Renal pelvis (tissue), 4 donors: ENCODE measurements around the gene MAST4. TPM values are rescaled to one million over a fixed set of nuclear protein-coding genes. Genes with fewer than 3 reads are reported as not detected.

Source experiments
- DNase-seq: peaks from one replicate; pipeline ENCODE4 v3.0.0-alpha.2; 2013
- polyA plus RNA-seq, 3 donors: library from polyadenylated mRNA; unstranded; fragments of 120-200 nt; gene quantifications; one replicate each; pipeline ENCODE4 v1.2.1, GENCODE V29; 2013; ENCODE audit not compliant: insufficient read length in 3 of 3

Gene MAST4
- polyA plus RNA-seq, 3 donors: 14.8 to 20.3 (median 19.0) TPM

- DNase-seq: no peak
Measured at GRCh38 chr5:66869347-66869746, 273.2 kb downstream of the MAST4 start.

GRCh38 chr5:66870708-66871107, 274.5 kb downstream of the MAST4 start:
- DNase-seq: no peak

- no peak for DNase-seq
Measured at GRCh38 chr5:66871651-66872050, 275.5 kb downstream of the MAST4 start.

GRCh38 chr5:66872736-66873331, 276.6 kb downstream of the MAST4 start:
- DNase-seq: peak; percentile 28

- DNase-seq: no peak
Measured at GRCh38 chr5:66874004-66874403, 277.8 kb downstream of the MAST4 start.

- no peak for DNase-seq
Measured at GRCh38 chr5:66875315-66875714, 279.1 kb downstream of the MAST4 start.

GRCh38 chr5:66876266-66876807, 280.1 kb downstream of the MAST4 start:
- DNase-seq: no peak

- no peak for DNase-seq
Measured at GRCh38 chr5:66877843-66878242, 281.6 kb downstream of the MAST4 start.

GRCh38 chr5:66880401-66880800, 284.2 kb downstream of the MAST4 start:
- no peak for DNase-seq

GRCh38 chr5:66881480-66882161, 285.4 kb downstream of the MAST4 start:
- DNase-seq: no peak

GRCh38 chr5:66882606-66883227, 286.5 kb downstream of the MAST4 start:
- no peak for DNase-seq

- no peak for DNase-seq
Measured at GRCh38 chr5:66884564-66885243, 288.5 kb downstream of the MAST4 start.

GRCh38 chr5:66886941-66887340, 290.7 kb downstream of the MAST4 start:
- DNase-seq: no peak

- no peak for DNase-seq
Measured at GRCh38 chr5:66888613-66889012, 292.4 kb downstream of the MAST4 start.

- DNase-seq: no peak
Measured at GRCh38 chr5:66889056-66889455, 292.9 kb downstream of the MAST4 start.

GRCh38 chr5:66889524-66889923, 293.3 kb downstream of the MAST4 start:
- DNase-seq: no peak

- DNase-seq: no peak
Measured at GRCh38 chr5:66891184-66891925, 295.2 kb downstream of the MAST4 start.

- no peak for DNase-seq
Measured at GRCh38 chr5:66892716-66893115, 296.5 kb downstream of the MAST4 start.

GRCh38 chr5:66894480-66895240, 298.5 kb downstream of the MAST4 start:
- no peak for DNase-seq

- no peak for DNase-seq
Measured at GRCh38 chr5:66896171-66896570, 300.0 kb downstream of the MAST4 start.

GRCh38 chr5:66897356-66897755, 301.2 kb downstream of the MAST4 start:
- DNase-seq: no peak
